Raji (cell line): ENCODE measurements around the gene ULBP2.

Experiments
- POLR2A ChIP-seq: IDR thresholded peaks from 2 replicates; pipeline ENCODE4 v1.6.1; 2011; ENCODE audit warnings: low read depth, low read length, control low read depth; ENCODE audit not compliant: insufficient read depth

The ULBP2 gene

DNA sequence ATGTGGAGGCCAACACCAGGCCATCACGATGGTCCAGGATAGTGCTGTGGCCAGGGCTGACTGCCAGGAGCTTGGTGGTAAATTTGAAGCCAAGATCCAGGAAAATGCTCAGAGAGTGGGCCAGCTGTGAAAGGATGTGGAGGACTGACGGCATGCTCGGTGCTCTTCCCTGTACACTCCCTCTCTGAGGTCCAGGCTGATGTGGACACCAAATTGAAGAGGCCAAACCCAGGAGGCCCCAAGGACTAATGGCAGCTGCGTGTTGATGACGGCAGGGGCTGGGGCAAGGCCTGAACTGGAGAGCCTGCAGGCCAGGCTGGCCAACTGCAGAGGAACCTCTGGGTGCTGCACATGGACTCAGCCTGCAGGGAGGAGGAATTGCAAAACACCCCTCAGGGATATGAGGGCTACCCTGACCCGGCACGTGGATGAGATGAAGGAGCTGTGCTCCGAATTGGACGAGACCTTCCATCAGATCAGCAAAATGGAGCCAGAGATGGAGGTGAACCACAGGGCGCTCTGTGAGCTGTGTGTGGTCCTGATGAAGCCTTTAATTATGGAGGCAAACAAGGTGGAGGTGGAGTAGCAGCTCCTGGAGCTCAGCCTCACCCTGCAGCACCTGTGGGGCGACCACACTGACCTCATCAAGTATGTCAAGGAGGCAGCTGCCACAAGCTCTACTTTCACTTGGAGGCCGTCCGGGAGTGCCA, 37.0 kb upstream of the ULBP2 start:
- TF ChIP-seq POLR2A, result no peak

DNA sequence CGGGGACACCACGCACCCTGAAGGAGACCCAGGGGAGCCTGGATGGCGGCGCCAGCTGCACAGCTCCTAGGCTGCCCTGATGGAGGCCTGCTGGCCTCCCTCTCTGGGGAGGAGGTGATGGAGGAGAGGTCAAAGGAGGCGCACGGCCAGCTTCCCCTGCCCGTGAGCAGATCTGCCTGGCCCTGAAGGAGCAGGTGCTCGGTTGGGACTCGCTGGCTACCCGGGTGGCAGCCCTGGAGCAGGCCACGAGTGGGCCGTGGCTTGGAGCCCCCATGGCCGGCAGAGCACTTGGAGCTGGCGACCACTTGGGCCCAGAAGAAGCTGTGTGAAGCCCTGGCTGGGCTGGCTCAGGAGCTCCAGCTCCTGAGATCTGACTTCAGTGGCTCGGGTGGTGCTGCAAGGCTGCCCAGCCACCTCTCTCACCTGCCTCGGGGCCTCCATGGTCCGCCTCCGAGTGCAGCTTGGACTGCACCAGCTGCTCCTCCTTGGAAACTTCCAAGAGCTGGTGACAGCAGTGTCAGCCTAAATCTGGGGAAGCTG, 36.4 kb upstream of the ULBP2 start:
- no peak for TF ChIP-seq POLR2A

DNA sequence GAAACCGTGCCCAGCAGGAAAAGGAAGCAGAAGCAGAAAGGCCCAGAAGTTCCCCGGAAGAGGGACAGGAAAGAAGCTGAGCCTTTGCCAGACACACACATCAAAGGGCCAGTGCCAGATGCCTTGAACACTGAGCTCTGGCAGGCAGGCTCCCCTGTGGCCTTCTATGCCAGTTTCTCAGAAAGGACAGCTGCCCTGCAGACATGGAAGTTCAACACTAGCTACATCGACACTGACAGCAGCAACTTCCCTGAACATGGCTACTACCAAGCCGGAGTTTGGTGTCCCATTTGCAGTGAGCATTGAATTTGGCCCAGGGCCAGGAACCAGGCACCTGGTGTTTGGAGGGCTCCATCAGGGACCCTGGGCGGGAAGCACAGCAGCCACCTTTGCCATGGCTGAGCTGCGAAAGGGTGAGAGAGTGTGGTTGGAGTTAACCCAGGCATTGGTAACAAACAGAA, 35.9 kb upstream of the ULBP2 start:
- no peak for TF ChIP-seq POLR2A

DNA sequence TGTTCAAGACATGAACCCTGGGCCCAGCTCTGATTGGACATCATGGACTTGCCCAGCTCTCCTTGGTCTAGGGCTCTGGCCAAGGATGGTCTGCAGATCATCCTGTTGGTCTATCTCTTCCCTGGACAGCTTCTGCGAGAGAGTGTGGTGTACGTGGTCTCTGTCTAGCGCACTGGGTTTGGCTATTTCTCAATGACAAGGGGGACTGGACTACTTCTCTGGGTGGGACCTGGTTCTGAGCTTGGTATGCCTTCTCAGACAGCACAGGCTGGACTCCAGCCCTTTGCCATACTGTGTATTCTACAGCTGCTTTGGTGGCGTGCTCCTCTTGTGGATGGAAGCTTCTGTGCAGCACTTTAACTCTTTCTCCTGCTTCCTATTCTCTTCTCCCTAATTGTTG, 35.4 kb upstream of the ULBP2 start:
- no peak for TF ChIP-seq POLR2A

- no peak for TF ChIP-seq POLR2A
Measured at GRCh38 chr6:149907317-149907716, 34.5 kb upstream of the ULBP2 start.

DNA sequence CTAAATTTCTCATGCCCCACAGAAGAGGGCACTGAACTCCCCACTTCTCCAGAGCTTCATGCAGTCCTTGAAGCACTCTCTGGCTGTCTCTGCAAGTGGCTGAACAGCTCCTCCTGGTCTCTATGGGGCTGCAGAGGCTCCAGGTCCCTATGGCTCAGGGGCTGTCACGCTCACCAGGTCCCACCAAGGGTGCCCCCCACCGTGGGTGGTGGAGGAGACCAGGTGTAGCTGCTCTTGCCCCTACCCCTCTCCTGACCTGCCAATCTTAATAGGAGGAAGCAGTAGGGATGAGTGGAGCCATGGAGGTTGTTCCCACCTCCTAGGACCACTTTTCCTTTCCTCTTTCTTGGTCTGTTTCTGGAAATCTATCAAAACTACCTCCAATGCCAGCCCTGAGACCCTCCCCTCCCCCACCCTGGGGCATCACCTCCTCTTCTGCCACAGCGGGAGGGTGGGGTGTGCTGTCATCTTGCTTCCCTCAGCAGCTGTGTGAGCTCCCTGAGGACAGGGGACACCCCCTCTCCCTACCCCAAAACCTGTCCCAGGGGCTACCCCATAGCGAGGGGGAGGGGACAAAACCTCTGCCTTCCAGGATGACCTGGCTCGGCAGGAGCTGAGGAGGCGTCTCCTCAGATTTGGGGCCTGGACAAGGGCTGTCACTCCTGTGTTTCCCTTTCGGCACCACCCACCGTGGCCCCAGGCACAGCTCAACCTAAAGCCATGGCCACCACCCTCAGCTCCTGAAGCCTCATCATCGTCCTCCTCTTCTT, 31.9 kb upstream of the ULBP2 start:
- TF ChIP-seq POLR2A, result no peak

GRCh38 chr6:149910721-149911151, 31.1 kb upstream of the ULBP2 start:
- TF ChIP-seq POLR2A, result no peak

GRCh38 chr6:149913085-149913484, 28.7 kb upstream of the ULBP2 start:
- TF ChIP-seq POLR2A, result no peak

DNA sequence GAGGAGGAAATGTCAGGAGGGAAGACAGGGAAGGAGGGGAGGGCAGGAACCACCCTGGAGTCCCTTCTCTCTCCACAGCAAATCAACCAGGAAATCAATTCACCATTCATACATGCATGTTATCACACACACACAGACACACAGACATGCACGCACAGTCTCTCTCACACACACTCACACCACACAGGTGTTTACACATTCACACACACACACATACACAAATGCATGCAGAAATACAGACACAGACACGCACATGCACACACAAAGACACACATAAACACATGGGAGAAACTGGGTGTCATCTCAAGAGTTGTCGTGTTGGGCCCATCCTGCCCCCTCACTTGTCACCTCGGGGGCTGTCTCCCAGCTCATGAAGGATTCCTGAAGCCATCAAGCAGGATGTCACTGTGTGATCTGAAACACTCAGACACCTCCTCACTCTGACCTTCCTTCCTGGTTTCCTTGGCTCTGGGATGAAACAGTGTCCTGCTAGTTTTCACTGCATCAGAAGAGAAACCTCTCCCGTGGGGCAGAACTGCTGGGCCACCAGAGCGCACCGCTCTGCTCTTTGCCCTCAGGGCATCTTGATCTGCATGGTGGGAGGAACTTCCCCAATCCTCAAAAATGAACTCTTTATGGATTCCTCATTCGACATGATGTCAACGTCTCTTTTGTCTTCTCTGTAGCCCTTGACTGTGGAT, 28.1 kb upstream of the ULBP2 start:
- no peak for TF ChIP-seq POLR2A

GRCh38 chr6:149915970-149916865, 25.6 kb upstream of the ULBP2 start:
- no peak for TF ChIP-seq POLR2A

GRCh38 chr6:149917679-149918078, 24.1 kb upstream of the ULBP2 start:
- TF ChIP-seq POLR2A, result no peak

DNA sequence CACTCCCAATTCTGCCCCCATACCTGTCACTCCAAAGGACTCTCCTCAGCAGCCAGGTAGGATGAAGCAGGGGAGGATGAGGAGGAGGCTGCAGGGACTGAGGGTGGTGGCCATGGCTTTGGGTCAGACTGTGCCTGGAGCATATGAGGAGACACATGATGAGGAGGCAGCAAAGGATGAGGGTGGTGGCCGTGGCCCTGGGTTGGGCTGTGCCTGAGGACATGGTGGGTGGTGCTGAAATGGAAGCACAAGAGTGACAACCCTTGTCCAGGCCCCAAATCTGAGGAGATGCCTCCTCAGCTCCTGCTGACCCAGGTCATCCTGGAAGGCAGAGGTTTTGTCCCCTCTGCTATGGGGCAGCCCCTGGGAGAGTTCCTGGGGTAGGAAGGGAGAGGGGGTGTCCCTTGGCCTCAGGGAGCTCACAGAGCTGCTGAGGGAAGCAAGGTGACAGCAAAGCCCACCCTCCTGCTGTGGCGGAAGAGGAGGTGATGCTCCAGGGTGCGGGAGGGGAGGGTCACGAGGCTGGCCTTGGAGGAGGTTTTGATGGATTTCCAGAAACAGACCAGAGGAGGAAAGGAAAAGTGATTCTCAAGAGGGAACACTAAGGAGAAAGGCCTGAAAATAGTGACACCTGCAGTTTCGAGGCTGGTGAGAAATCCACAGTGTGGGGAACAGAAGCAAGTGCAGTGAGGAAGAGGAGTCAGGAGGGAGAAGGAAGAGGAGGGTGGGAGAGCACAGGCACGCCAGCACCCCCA, 23.5 kb upstream of the ULBP2 start:
- no peak for TF ChIP-seq POLR2A

- no peak for TF ChIP-seq POLR2A
Measured at GRCh38 chr6:149919834-149920225, 22.0 kb upstream of the ULBP2 start.

GRCh38 chr6:149921361-149921760, 20.5 kb upstream of the ULBP2 start:
- no peak for TF ChIP-seq POLR2A

DNA sequence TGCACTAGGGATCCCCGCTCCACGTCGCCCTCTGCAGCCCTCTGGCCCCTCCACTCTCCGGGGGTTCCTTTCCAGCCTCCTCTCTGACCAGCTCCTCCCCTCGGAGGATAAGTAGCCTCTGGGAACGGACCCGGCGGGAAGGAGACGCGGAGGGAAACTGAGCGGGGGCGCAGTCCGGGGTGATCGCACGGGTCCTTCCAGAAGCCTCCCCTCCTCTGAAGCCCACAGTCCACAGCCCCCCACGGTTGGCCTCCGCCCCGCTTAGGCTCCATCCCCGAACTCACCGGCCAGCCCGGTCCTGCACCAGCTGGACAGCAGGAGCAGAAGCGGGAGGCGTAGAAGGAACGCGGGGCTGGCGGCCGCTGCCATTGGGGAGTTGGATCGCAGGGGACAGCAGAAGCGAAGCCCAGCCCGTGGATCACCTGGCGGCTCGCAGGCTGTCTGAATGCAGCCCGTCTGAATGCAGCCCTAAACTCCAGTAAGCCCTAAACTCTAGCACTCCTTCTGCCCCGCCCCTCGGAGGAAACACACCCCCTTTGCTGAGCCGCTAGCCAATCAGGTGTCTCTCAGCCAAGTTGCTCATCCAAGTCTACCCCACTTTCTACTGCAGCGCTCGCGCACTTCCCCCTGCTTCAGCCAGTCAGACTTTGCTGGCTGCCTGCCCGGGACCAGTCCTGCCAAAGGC, 19.0 kb upstream of the ULBP2 start, which contains the start of gene RAET1G:
Gene RAET1G, minus strand, starts transcription at position 480 of the 685 bp plus-strand sequence. Its CDS starts 111 bp downstream, at position 369.
- no peak for TF ChIP-seq POLR2A
